Astrocyte (in vitro differentiated cells and primary cell): ENCODE measurements around the gene DLL1.

Experiments
- CTCF ChIP-seq: IDR thresholded peaks from 2 replicates; pipeline ENCODE4 v1.5.1; 2011; ENCODE audit warnings: low read depth, mild to moderate bottlenecking, inconsistent platforms, low read length, moderate library complexity; ENCODE audit not compliant: insufficient read depth
- EZH2 ChIP-seq: IDR thresholded peaks from 2 replicates; pipeline ENCODE4 v1.6.1; 2012; ENCODE audit warnings: mild to moderate bottlenecking, low read length, inconsistent platforms; ENCODE audit not compliant: insufficient read depth

GRCh38 chr6:170316071-170316470, 25.2 kb upstream of the DLL1 start:
- TF ChIP-seq CTCF (no peak), EZH2 (no peak)
